Stimulated activated CD4-positive, alpha-beta T cell treated with anti-CD3 and anti-CD28 coated beads, Interleukin-1b, Interleukin-23, amount 100 ng/mL, for 24 hours (primary cell): ENCODE measurements around the gene RBMS3.

Experiments
- DNase-seq, 4 experiments: peaks; one replicate each; pipeline ENCODE4 v3.0.0-alpha.2; 2020; ENCODE audit warnings: low read depth in 4 of 4, low spot score in 1 of 4

The RBMS3 gene

GRCh38 chr3:29426302-29427226, 145.7 kb downstream of the RBMS3 start:
- DNase-seq, result no peak

GRCh38 chr3:29427266-29428103, 146.6 kb downstream of the RBMS3 start:
- DNase-seq, result no peak

- no peak for DNase-seq
Observed at GRCh38 chr3:29429055-29429679, 148.3 kb downstream of the RBMS3 start.

- DNase-seq, result no peak
Observed at GRCh38 chr3:29430558-29430971, 149.7 kb downstream of the RBMS3 start.

GRCh38 chr3:29436612-29437323, 155.9 kb downstream of the RBMS3 start:
- DNase-seq, result no peak

GRCh38 chr3:29438580-29438979, 157.7 kb downstream of the RBMS3 start:
- DNase-seq, result no peak

GRCh38 chr3:29440413-29441305, 159.8 kb downstream of the RBMS3 start:
- no peak for DNase-seq

- DNase-seq, result no peak
Observed at GRCh38 chr3:29441422-29441821, 160.6 kb downstream of the RBMS3 start.

GRCh38 chr3:29447946-29448627, 167.2 kb downstream of the RBMS3 start:
- DNase-seq, result no peak

- DNase-seq, result no peak
Observed at GRCh38 chr3:29451920-29452319, 171.0 kb downstream of the RBMS3 start.

GRCh38 chr3:29452934-29453283, 172.0 kb downstream of the RBMS3 start:
- no peak for DNase-seq

GRCh38 chr3:29453284-29454001, 172.6 kb downstream of the RBMS3 start:
- DNase-seq, result no peak

- DNase-seq, result no peak
Observed at GRCh38 chr3:29454161-29454611, 173.3 kb downstream of the RBMS3 start.

GRCh38 chr3:29456901-29457300, 176.0 kb downstream of the RBMS3 start:
- no peak for DNase-seq

- no peak for DNase-seq
Observed at GRCh38 chr3:29463304-29463703, 182.4 kb downstream of the RBMS3 start.

GRCh38 chr3:29465836-29466235, 185.0 kb downstream of the RBMS3 start:
- DNase-seq, result no peak

- no peak for DNase-seq
Observed at GRCh38 chr3:29466442-29466841, 185.6 kb downstream of the RBMS3 start.

GRCh38 chr3:29468187-29468586, 187.3 kb downstream of the RBMS3 start:
- no peak for DNase-seq
